SK-N-SH (cell line): ENCODE measurements around the gene THSD7B. TPM values are rescaled to one million over a fixed set of nuclear protein-coding genes. Genes with fewer than 3 reads are reported as not detected.
"Not testable (repeated sequence)": the region's sequence is repeated elsewhere in the genome, so short reads cannot be mapped to it uniquely, and the experiment has no call there.

Experiments used
- CTCF ChIA-PET: fragments of 300-600, 350-600 bp; formaldehyde crosslinking; extraction: SDS; loops from one replicate; lab custom pipeline; 2021; lab: Yijun Ruan, JAX
- POLR2A ChIA-PET: fragments of 350-600 bp; sonication (Branson Sonifier 250); formaldehyde crosslinking; extraction: SDS; loops from one replicate; lab custom pipeline; 2020; ENCODE audit warnings: antibody characterized with exemption, inconsistent platforms; lab: Yijun Ruan, JAX
- DNase-seq: peaks from one replicate; pipeline ENCODE4 v3.0.0; 2012
- H2AFZ ChIP-seq: fragments of 200-600 bp; sonication (generic); 2 replicates; pipeline ENCODE4 v1.8.1; 2016; ENCODE audit warnings: antibody characterized with exemption, mild to moderate bottlenecking, low read depth
- H3F3A ChIP-seq: fragments of 200-600 bp; sonication (generic); replicated peaks from 2 replicates; pipeline ENCODE3; 2016; ENCODE audit warnings: antibody characterized with exemption, mild to moderate bottlenecking; ENCODE audit not compliant: insufficient read depth
- H3K27ac ChIP-seq, 2 experiments: fragments of 200-500 bp in 1 of 2; fragments of 200-600 bp in 1 of 2; sonication (Bioruptor generic) in 1 of 2; sonication (generic), shearing (Covaris generic) in 1 of 2; 2 replicates each; pipeline versions ENCODE4 v1.5.1 to v1.6.1; 2014 to 2016; ENCODE audit warnings: low read depth in 2 of 2, inconsistent platforms in 1 of 2, low read length in 1 of 2, mild to moderate bottlenecking in 1 of 2, mixed read lengths in 1 of 2
- H3K27me3 ChIP-seq: fragments of 200-600 bp; sonication (generic), shearing (Covaris generic); 2 replicates; pipeline ENCODE4 v1.6.1; 2016; ENCODE audit warnings: mixed run types; ENCODE audit not compliant: insufficient read depth
- H3K36me3 ChIP-seq, 2 experiments: fragments of 200-500 bp in 1 of 2; fragments of 200-600 bp in 1 of 2; sonication (Bioruptor generic) in 1 of 2; sonication (generic) in 1 of 2; replicated peaks in 1 of 2; 2 replicates each; pipeline versions ENCODE3 to v1.5.1; 2014 to 2016; ENCODE audit warnings: low read length in 1 of 2, mild to moderate bottlenecking in 1 of 2; ENCODE audit not compliant: insufficient read depth in 2 of 2, control insufficient read depth in 1 of 2
- H3K4me1 ChIP-seq, 2 experiments: fragments of 200-500 bp in 1 of 2; fragments of 200-600 bp in 1 of 2; sonication (Bioruptor generic) in 1 of 2; sonication (generic), shearing (Covaris generic) in 1 of 2; 2 replicates each; pipeline versions ENCODE4 v1.5.1 to v1.6.1; 2014 to 2016; ENCODE audit warnings: low read depth in 1 of 2, low read length in 1 of 2, mixed run types in 1 of 2; ENCODE audit not compliant: insufficient read depth in 2 of 2, control insufficient read depth in 1 of 2
- H3K4me2 ChIP-seq: fragments of 200-600 bp; sonication (generic), shearing (Covaris generic); 2 replicates; pipeline ENCODE4 v1.6.1; 2017; ENCODE audit warnings: mixed run types
- H3K4me3 ChIP-seq, 2 experiments: fragments of 200-500 bp in 1 of 2; fragments of 200-600 bp in 1 of 2; sonication (Bioruptor generic) in 1 of 2; sonication (generic), shearing (Covaris generic) in 1 of 2; 2 replicates each; pipeline versions ENCODE4 v1.5.1 to v1.8.1; 2014 to 2016; ENCODE audit warnings: low read depth in 2 of 2, inconsistent platforms in 1 of 2, low read length in 1 of 2, mild to moderate bottlenecking in 1 of 2, mixed read lengths in 1 of 2, moderate library complexity in 1 of 2
- H3K79me2 ChIP-seq: fragments of 200-600 bp; sonication (generic); 2 replicates; pipeline ENCODE4 v1.8.1; 2017; ENCODE audit warnings: mild to moderate bottlenecking; ENCODE audit not compliant: insufficient read depth
- H3K9ac ChIP-seq: fragments of 200-600 bp; sonication (generic); 2 replicates; pipeline ENCODE4 v1.6.1; 2017; ENCODE audit warnings: mixed run types
- H3K9me2 ChIP-seq: fragments of 200-600 bp; sonication (generic); 2 replicates; pipeline ENCODE4 v1.6.1; 2017; ENCODE audit warnings: mixed run types
- H3K9me3 ChIP-seq: fragments of 200-600 bp; sonication (generic); 2 replicates; pipeline ENCODE4 v1.6.1; 2017; ENCODE audit warnings: mixed run types, mild to moderate bottlenecking, moderate library complexity
- H4K20me1 ChIP-seq: fragments of 200-600 bp; sonication (generic); 2 replicates; pipeline ENCODE4 v1.6.1; 2017; ENCODE audit warnings: mild to moderate bottlenecking, mixed run types; ENCODE audit not compliant: insufficient read depth
- CHD2 ChIP-seq: fragments of 150-350 bp; IDR thresholded peaks from 2 replicates; pipeline ENCODE4 v1.6.1; 2018; ENCODE audit warnings: low read length; ENCODE audit not compliant: partially characterized antibody
- EP300 ChIP-seq, 2 experiments: IDR thresholded peaks; 2 replicates each; pipeline versions ENCODE4 v1.4.0 to v1.6.1; 2012; ENCODE audit warnings: borderline replicate concordance in 1 of 2, low read depth in 1 of 2, low read length in 1 of 2
- EZH2phosphoT487 ChIP-seq: fragments of 200-600 bp; sonication (generic); IDR thresholded peaks from 2 replicates; pipeline ENCODE4 v1.6.1; 2017; ENCODE audit warnings: low read depth, mixed run types, mild to moderate bottlenecking, antibody characterized with exemption, moderate library complexity, borderline replicate concordance
- FOSL2 ChIP-seq: IDR thresholded peaks from 2 replicates; pipeline ENCODE4 v1.4.0; 2012; ENCODE audit warnings: low read depth, mild to moderate bottlenecking, moderate library complexity, borderline replicate concordance
- FOXM1 ChIP-seq: IDR thresholded peaks from 2 replicates; pipeline ENCODE4 v1.4.0; 2012; ENCODE audit warnings: low read depth, mild to moderate bottlenecking
- GATA2 ChIP-seq: sonication (generic); formaldehyde crosslinking; IDR thresholded peaks from 2 replicates; pipeline ENCODE4 v1.5.0; 2020; ENCODE audit warnings: mild to moderate bottlenecking, missing genetic modification reagents
- JUND ChIP-seq: IDR thresholded peaks from 2 replicates; pipeline ENCODE4 v1.4.0; 2012
- MEF2A ChIP-seq: IDR thresholded peaks from 2 replicates; pipeline ENCODE4 v1.4.0; 2012; ENCODE audit warnings: low read depth, borderline replicate concordance
- MXI1 ChIP-seq: IDR thresholded peaks from 2 replicates; pipeline ENCODE4 v1.6.1; 2012; ENCODE audit warnings: mild to moderate bottlenecking, low read depth, low read length, improper control_type of control experiment
- NFIC ChIP-seq: IDR thresholded peaks from 2 replicates; pipeline ENCODE4 v1.4.0; 2012; ENCODE audit warnings: borderline replicate concordance
- RAD21 ChIP-seq: IDR thresholded peaks from 2 replicates; pipeline ENCODE4 v1.6.1; 2012; ENCODE audit warnings: mild to moderate bottlenecking, low read length
- RCOR1 ChIP-seq: fragments of 150-350 bp; IDR thresholded peaks from 2 replicates; pipeline ENCODE4 v1.6.1; 2017; ENCODE audit warnings: antibody characterized with exemption, low read length
- RFX5 ChIP-seq: IDR thresholded peaks from 2 replicates; pipeline ENCODE4 v1.6.1; 2012; ENCODE audit warnings: mild to moderate bottlenecking, improper control_type of control experiment, low read length
- RXRA ChIP-seq: IDR thresholded peaks from 2 replicates; pipeline ENCODE4 v1.4.0; 2012; ENCODE audit warnings: low read depth, mild to moderate bottlenecking, borderline replicate concordance
- SMC3 ChIP-seq: IDR thresholded peaks from 2 replicates; pipeline ENCODE4 v1.6.1; 2012; ENCODE audit warnings: low read depth, low read length, improper control_type of control experiment
- TCF12 ChIP-seq: IDR thresholded peaks from 2 replicates; pipeline ENCODE4 v1.4.0; 2012
- YY1 ChIP-seq: IDR thresholded peaks from 2 replicates; pipeline ENCODE4 v1.4.0; 2012; ENCODE audit warnings: low read depth, mild to moderate bottlenecking
- WGBS: methylation state at CpG from one replicate; pipeline ENCODE4 v1.1.6; 2017; ENCODE audit warnings: low lambda C conversion rate; 5-methylcytosine and 5-hydroxymethylcytosine counted together
- polyA plus RNA-seq, 3 experiments: library from polyadenylated mRNA; depleted of rRNA; stranded (reverse); fragments of >200 nt; gene quantifications; 2 replicates each; pipeline ENCODE4 v1.2.3, GENCODE V29; 2012
- TF ChIP-seq, protein P1 (sequence below): fragments of 150-350 bp; IDR thresholded peaks from 2 replicates; pipeline ENCODE4 v1.6.1; 2017; ENCODE audit warnings: antibody characterized with exemption, low read length, low read depth, borderline replicate concordance
- TF ChIP-seq, protein P2 (sequence below): IDR thresholded peaks from 2 replicates; pipeline ENCODE4 v1.4.0; 2012; ENCODE audit warnings: low read depth, borderline replicate concordance
- TF ChIP-seq, protein P3 (sequence below): IDR thresholded peaks from 2 replicates; pipeline ENCODE4 v1.4.0; 2012; ENCODE audit warnings: low read depth
- TF ChIP-seq, protein P4 (sequence below): fragments of 200-600 bp; sonication (generic); IDR thresholded peaks from 2 replicates; pipeline ENCODE4 v1.6.1; 2017; ENCODE audit warnings: antibody characterized with exemption, mild to moderate bottlenecking, moderate library complexity

THSD7B gene
- polyA plus RNA-seq, 1 of the 3 experiments (the other 2 are of a cell fraction), result not detected

DNA sequence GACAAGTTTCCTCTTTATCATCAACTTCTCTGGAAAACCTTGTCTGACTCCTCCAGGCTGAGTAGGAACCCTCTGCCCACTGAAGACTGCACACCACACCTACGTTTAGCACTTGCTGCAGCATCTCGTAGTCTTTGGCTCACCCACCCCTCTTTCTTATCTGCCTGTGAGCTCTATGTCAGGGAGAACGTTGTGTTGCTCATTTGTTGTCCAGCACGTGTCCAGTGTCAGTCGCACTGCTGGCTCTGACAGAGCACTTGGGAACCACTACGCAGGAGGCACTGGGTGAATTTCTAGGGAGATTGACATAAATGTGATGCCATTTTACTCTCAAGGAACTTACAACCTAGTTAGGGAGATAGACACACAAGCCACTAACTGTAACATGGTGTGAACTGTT, 216.3 kb downstream of the THSD7B start:
- H4K20me1 ChIP-seq, H3K27me3 ChIP-seq, H3K36me3 ChIP-seq, H3F3A ChIP-seq, H3K27ac ChIP-seq, H3K9ac ChIP-seq, DNase-seq, H3K9me3 ChIP-seq, H3K9me2 ChIP-seq, CTCF ChIA-PET, H3K4me1 ChIP-seq, POLR2A ChIA-PET, H3K79me2 ChIP-seq, H3K4me3 ChIP-seq, H3K4me2 ChIP-seq, H2AFZ ChIP-seq: not testable (repeated sequence)
- 15% methylated on average over 6 of the region's 6 CpGs for WGBS

DNA sequence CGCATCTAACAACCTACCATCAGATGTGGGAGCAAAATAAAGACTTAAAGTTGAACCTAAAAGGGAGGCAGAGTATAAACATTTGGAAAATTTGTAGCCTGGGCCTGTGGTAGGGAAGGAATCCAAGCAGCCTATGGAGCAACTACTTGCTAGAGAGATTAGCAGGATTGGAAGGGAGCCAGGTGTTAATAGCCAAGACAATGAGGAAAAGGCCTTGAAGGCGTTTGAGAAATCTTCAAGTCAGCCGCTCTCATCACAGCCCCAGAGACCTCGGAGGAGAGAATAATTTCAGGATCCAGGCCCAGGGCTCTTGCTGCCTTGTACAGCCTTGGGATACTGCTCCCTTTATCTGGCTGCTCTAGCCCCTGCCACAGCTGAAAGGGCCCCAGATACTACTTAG, 219.7 kb downstream of the THSD7B start:
- no peaks in the 10 kb centered on the region for H3K36me3 ChIP-seq
- H3K9me2 ChIP-seq, result no peaks in the 10 kb centered on the region
- no peak overlapping the region for H2AFZ ChIP-seq
- H3K4me1 ChIP-seq, result no peaks in the 10 kb centered on the region
- H3K79me2 ChIP-seq, result no peaks in the 10 kb centered on the region
- ChIA-PET POLR2A (no interaction called here), CTCF (no interaction called here)
- no peak overlapping the region for H3K27ac ChIP-seq
- no peaks in the 10 kb centered on the region for H3K9me3 ChIP-seq
- H3F3A ChIP-seq, result no peaks in the 10 kb centered on the region
- no peaks in the 10 kb centered on the region for H4K20me1 ChIP-seq
- H3K27me3 ChIP-seq, result no peaks in the 10 kb centered on the region
- TF ChIP-seq JUND (no peak), SMC3 (no peak), TCF12 (no peak), MXI1 (no peak), EZH2phosphoT487 (no peak), RFX5 (no peak), CHD2 (no peak)
- TF ChIP-seq, protein P1, sequence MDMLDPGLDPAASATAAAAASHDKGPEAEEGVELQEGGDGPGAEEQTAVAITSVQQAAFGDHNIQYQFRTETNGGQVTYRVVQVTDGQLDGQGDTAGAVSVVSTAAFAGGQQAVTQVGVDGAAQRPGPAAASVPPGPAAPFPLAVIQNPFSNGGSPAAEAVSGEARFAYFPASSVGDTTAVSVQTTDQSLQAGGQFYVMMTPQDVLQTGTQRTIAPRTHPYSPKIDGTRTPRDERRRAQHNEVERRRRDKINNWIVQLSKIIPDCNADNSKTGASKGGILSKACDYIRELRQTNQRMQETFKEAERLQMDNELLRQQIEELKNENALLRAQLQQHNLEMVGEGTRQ, result no peak
- TF ChIP-seq, protein P2, sequence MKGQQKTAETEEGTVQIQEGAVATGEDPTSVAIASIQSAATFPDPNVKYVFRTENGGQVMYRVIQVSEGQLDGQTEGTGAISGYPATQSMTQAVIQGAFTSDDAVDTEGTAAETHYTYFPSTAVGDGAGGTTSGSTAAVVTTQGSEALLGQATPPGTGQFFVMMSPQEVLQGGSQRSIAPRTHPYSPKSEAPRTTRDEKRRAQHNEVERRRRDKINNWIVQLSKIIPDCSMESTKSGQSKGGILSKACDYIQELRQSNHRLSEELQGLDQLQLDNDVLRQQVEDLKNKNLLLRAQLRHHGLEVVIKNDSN, result no peak
- no peak for DNase-seq
- H3K9ac ChIP-seq, result no peak overlapping the region
- no peak overlapping the region for H3K4me2 ChIP-seq
- H3K4me3 ChIP-seq, result no peak overlapping the region
- 39% methylated on average over 4 of the region's 4 CpGs for WGBS

DNA sequence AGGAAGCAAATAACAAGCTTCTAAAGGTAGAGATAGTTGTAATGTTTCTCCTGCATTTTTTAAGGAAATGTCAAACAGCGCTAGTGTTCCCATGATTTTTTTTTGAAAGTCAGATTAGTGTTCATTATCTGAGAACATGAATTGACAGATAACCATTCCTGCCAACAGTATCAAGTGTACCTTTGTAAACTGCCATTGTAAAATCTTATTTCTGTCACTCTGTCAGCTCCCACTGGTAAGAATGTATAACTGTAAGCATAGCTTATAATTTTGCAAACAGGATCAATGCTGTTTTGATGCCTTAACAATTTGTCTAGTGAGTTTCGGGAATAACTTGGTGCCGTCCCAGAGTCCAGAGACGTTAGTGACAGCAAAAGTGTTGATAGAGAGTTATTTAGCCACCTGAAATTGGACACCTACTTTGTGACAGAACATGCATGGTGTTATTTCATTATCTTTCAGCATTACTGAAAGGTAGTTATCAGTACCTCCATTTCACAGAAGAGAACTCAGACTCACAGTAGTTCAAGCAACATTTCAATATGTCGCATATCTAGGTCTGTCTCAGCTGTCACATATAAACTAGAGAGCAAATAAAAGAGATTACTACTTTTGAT, 221.4 kb downstream of the THSD7B start:
- Histone ChIP-seq H3K9me2 (no peaks in the 10 kb centered on the region), H2AFZ (no peak overlapping the region), H3K79me2 (no peaks in the 10 kb centered on the region), H3F3A (no peaks in the 10 kb centered on the region), H3K4me3 (no peak overlapping the region), H3K9me3 (no peaks in the 10 kb centered on the region), H3K9ac (no peak overlapping the region), H3K27me3 (no peaks in the 10 kb centered on the region), H3K27ac (no peak overlapping the region), H3K36me3 (no peaks in the 10 kb centered on the region), H3K4me2 (no peak overlapping the region), H3K4me1 (no peaks in the 10 kb centered on the region), H4K20me1 (no peaks in the 10 kb centered on the region)
- DNase-seq, result no peak
- ChIA-PET CTCF (no interaction called here), POLR2A (no interaction called here)
- WGBS, result 49% methylated on average over 5 of the region's 5 CpGs
- TF ChIP-seq, protein P3, sequence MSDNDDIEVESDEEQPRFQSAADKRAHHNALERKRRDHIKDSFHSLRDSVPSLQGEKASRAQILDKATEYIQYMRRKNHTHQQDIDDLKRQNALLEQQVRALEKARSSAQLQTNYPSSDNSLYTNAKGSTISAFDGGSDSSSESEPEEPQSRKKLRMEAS, result no peak
- TF ChIP-seq GATA2 (CRISPR knock-in tag) (no peak), TCF12 (no peak), EP300 (IDR thresholded peaks at IDR 0.05; ENCODE audit: borderline replicate concordance in 1 of 2, low read depth in 1 of 2, low read length in 1 of 2) (no peak), FOSL2 (no peak), RAD21 (no peak), CHD2 (no peak), NFIC (no peak), RCOR1 (no peak), FOXM1 (no peak), MEF2A (no peak), MXI1 (no peak), YY1 (no peak), RXRA (no peak)
- TF ChIP-seq, protein P4, sequence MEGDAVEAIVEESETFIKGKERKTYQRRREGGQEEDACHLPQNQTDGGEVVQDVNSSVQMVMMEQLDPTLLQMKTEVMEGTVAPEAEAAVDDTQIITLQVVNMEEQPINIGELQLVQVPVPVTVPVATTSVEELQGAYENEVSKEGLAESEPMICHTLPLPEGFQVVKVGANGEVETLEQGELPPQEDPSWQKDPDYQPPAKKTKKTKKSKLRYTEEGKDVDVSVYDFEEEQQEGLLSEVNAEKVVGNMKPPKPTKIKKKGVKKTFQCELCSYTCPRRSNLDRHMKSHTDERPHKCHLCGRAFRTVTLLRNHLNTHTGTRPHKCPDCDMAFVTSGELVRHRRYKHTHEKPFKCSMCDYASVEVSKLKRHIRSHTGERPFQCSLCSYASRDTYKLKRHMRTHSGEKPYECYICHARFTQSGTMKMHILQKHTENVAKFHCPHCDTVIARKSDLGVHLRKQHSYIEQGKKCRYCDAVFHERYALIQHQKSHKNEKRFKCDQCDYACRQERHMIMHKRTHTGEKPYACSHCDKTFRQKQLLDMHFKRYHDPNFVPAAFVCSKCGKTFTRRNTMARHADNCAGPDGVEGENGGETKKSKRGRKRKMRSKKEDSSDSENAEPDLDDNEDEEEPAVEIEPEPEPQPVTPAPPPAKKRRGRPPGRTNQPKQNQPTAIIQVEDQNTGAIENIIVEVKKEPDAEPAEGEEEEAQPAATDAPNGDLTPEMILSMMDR, result no peak
